ENCODE results near the gene PODNL1.

PODNL1 gene

GRCh38 chr19:13888281-13888680 lies 49.9 kb downstream of the PODNL1 start:
- DNase-seq (ENCODE audit: low spot score), result no peak

DNA sequence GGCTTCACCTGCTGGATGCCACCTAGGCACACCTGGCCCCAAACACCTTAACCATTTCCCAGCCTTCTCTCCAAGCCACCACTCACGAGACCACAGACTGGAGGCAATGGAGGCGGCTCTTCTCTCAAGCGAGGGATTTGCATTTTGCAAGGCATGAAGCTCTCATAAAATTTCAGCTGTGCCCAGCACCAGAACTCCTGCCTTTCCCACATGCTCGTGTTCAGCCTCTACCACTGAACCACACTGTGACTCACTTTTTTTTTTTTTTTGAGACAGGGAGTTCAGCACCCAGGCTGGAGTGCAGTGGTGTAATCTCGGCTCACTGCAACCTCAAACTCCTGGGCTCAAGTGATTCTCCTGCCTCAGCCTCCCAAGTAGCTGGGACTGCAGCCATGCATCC lies 50.7 kb downstream of the PODNL1 start:
- DNase-seq (ENCODE audit: low spot score), result no peak

GRCh38 chr19:13887018-13887436 lies 51.2 kb downstream of the PODNL1 start:
- no peak for DNase-seq (ENCODE audit: low spot score)

GRCh38 chr19:13885826-13886365 lies 52.3 kb downstream of the PODNL1 start:
- no peak for DNase-seq (ENCODE audit: low spot score)

GRCh38 chr19:13884726-13885591 lies 53.3 kb downstream of the PODNL1 start:
- no peak for DNase-seq (ENCODE audit: low spot score)

- DNase-seq (ENCODE audit: low spot score), result no peak
These were observed 54.6 kb downstream of the PODNL1 start for GRCh38 chr19:13883516-13884064.

GRCh38 chr19:13882836-13883235 lies 55.4 kb downstream of the PODNL1 start:
- DNase-seq (ENCODE audit: low spot score), result no peak

- DNase-seq (ENCODE audit: low spot score), result no peak
These were observed 55.8 kb downstream of the PODNL1 start for GRCh38 chr19:13882419-13882795.

DNA sequence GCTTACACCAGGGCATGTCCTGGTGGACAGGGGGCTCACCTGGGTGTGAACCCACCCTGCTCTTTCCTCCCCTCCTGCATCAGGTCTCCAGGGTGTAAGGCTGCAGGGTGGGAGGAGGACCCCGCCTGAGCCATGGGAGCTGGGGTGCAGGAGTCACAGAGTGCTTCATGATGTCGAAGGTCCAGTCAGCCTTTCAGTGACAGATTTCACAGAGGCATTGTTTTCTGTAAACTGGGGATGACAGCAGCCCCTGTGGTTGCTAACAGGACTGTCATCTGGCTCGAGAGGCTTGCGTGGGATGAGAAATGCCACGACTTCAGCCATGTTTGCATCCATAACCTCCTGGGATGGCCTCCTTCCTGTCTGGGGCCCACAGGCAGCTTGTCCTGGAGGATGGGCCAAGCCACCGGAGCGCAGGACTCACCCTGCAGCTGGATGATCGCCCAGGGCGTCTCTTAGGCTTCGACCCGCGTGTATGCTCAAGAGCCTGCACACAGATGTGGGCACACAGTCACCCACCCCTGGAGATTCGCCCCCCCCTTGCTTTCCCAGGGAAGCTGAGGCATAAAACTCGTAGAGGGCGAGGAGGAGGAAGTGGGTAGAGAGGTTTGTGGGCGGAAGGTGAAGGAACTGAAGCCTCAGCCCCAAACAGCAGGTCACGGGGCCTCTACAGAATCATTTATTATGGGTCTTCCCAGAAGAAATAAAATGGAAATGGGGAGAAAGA lies 56.4 kb downstream of the PODNL1 start:
- DNase-seq (ENCODE audit: low spot score), result peak; percentile 77

- no peak for DNase-seq (ENCODE audit: low spot score)
These were observed 56.9 kb downstream of the PODNL1 start for GRCh38 chr19:13881251-13881691.

All from hepatic stellate cell (primary cell).